D341Med (cell line): ENCODE results near the gene NDUFA1.
A peak's percentile ranks its signal among the peaks of the same experiment; 100 is the strongest.
"Not testable (repeated sequence)": the region's sequence is repeated elsewhere in the genome, so short reads cannot be mapped to it uniquely, and the experiment has no call there.

Source experiments
- DNase-seq: peaks from one replicate; pipeline ENCODE4 v3.0.0; 2012; ENCODE audit warnings: low spot score

Gene NDUFA1

DNA sequence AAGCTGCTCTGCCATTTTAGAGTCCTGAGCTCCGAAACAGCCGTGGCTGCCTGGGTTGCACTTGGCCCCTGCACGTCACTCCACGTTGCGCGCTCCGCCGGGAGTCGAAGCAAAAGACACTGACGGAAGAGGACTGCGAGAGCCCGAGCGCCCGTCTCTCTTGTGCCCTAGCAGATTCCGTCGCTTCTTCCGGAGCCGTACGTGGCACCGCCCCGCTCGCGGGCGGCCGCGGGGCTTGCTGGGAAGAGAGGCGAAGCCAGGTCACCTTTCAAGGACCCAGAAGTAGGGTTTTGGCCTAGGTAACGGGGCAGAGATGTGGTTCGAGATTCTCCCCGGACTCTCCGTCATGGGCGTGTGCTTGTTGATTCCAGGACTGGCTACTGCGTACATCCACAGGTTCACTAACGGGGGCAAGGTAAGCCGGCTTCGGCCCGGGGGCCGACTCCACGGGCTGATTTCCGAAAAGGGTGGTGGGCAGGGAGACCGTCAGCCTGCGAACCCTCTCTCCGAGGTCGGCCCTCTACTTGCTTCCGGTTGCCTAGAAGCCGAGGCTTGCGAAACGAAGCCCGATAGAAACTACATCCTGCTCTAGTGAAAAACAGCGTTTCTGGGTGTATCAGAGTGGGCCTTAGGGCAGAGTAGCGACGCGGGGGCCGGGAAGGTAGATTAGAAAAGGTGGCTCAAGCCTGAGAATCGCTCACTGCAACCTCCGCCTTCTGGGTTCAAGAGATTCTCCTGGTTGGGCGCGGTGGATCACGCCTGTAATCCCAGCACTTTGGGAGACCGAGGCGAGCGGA is at the start of gene NDUFA1, which contains the start of gene RNF113A:
Gene NDUFA1 (plus strand): TSS at position 234 of the 797 bp plus-strand sequence. CDS start 80 bp downstream, at position 314.
Gene RNF113A (minus strand): TSS at position 135 of the 797 bp plus-strand sequence. CDS start 120 bp downstream, at position 15.
- DNase-seq = peak; percentile 86

DNA sequence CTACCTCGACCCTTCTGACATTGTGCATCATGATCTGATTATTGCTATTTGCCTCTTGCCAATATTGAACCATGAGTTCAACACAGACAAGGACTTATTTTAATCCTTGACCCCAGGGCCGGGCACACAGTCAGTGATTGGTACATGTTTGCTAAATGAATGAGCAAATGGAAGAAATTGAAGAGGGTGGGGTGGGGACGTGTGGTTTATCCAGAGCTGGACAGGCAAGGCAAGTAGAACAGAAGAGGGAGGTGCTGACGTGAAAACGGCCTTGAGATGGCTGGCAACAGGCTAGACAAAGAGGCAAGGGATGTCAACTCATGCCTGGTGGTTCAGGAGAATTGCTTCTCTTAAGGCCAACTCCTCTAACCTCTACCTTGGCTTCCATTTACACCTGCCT is 47.4 kb upstream of the NDUFA1 start:
- not testable (repeated sequence) for DNase-seq

DNA sequence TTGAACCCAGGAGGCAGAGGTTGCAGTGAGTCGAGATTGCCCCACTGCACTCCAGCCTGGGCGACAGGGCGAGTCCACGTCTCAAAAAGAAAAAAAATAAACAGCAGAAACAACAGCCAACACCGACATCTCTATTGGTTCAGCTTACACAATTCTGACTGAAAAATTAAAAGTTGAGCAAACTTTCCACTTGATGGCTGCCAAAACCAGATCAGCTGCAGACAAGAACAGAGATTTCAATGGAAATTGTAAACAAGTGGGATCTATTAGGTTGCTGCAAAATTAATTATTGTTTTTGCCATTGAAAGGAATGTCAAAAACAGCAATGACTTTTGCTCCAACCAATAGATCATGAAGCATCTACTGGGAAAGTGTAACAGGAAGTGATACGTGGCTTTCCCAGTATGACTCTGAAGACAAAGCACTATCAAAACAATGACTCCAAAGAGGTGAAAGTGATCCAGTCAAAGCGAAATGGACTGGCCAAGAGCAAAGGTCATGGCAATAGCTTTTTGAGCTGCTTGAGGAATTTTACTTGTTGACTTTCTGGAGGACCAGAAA is 45.2 kb upstream of the NDUFA1 start:
- no peak for DNase-seq

DNA sequence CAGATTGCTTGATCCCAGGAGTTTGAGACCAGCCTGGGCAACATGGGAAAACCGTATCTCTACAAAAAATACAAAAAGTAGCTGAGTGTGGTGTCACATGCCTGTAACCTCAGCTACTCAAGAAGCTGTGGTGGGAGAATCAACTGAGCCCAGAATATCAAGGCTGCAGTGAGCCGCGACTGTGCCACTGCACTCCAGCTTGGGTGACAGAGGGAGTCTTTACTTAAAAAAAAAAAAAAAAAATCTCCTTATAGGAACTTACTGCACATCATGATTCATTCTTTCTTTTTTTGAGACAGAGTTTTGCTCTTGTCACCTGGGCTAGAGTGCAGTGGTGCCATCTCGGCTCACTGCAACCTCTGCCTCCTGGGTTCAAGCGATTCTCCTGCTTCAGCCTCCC is 43.2 kb upstream of the NDUFA1 start:
- no peak for DNase-seq

DNA sequence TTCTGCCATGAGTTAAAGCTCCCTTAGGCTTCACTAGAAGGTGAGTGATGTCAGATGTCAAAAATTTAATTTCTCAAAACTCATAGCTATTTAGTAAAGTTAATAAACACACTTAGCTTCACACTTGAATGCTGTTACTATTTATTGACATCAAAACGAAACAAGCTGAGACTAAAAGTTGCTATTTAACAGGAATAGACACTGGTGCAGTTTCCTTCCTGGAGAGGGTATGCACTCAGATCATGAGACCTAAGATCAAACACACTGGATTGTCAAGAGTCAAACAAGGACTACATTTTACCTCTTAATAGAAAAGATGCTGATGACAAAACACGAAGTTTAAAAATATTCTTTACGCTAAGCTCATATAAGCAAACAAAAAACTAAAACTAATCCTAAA is 37.7 kb upstream of the NDUFA1 start:
- DNase-seq = no peak

DNA sequence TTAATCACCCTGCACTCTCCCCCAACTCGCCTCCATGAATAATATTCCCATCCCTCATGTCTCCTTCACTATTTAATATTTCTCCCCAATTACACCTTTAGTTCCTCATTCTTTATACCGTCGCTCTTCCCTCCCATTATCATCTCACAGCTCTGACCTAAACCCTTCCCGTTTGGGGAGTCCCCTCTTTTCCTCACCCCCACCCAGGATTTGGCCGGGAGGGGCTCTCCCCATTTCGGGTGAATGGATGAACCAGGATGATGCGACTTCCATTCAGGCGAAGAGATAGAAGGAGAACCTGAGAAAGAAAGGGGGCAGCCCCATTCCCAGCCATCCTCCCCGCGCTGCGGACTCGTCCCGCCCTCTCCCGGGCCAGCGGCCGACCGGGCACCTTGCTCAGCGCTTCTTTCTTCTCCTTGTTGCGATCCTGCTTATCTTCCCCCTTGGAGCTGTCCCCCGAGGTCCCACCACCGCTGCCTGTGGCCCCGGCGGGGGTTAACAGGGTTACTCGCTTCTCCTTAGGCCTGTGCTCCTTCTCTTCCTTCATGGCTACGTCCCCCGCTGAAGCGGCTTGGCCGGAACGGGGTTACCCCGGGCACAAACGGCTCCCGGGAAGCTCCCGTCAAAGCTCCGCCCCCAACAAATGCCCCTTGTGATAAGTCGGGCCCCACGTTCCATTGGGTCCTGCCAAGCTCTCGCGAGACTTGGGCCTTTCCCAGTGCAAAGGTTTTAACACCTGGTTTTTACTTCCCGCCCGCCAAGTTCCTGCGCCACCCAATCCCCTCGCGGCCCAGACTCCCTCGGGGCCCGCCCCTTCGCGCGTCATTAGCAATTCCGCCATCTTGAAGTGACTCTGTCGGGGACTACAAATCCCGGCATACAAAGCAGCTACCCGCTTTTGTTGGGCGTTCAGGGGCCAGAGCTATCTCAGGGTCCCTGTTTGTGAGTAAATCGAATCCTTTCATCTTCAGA is 19.0 kb upstream of the NDUFA1 start, which contains the start of gene UPF3B:
Gene UPF3B (minus strand): TSS at position 582 of the 972 bp plus-strand sequence. CDS start 35 bp downstream, at position 547.
- DNase-seq = peak; percentile 93

DNA sequence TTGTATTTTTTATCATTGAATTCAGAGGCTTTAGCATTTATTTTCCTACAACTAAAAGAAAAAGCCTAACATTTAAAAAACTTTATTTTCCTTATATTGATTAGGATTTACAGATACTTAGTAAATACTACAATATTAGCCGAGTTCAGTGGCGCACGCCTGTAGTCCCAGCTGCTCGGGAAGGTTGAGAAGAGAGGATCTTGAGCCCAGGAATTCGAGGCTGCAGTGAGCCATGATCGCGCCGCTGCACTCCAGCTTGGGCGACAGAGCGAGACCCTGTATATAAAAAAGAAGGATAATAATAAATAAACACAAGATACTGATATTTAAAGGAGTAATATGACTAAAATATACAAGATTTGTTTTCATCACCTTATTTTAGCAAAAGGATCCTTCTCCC is 18.2 kb upstream of the NDUFA1 start:
- DNase-seq = no peak

DNA sequence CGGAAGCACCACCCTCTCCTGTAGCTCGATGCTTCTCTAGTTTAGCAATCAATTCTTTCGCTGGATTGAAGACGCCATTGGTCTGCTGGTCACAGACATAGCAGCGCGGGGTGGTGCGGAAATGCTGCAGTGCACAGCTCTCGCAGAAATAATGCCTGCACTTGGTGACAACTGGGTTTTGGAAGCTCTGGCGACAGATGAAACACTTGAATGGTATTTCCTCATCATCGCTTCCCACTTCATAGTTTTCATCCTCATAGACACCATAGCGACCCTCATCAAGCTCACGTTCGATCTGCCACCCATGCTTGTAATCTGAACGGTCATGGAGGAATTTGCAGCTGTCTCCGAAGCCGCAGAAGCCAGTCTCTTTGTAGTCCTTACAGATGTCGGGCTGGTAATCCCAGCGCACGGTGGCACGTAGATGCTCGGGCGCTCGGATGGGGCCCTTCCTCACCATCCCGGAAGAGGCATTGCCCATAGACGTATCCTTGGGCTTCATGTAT is 953 bp upstream of the NDUFA1 start:
- peak; percentile 38 for DNase-seq

DNA sequence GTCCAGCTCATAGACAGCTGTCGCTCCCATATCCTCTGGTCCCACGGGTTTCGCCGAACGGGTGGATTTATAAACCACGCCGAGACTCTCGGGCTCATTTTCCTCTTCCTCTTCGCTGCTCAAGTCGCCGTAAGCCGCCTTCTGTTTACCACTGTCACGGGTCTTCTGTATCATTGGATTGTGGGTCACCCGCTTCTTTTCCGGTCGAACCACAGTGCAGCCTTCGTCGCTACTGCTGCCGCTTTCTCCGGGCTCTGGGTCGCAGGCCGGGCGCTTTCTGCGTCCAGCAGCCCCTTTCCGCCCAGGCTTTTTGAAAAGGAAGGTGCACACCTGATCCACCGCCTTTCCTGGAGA is 410 bp upstream of the NDUFA1 start:
- no peak for DNase-seq

DNA sequence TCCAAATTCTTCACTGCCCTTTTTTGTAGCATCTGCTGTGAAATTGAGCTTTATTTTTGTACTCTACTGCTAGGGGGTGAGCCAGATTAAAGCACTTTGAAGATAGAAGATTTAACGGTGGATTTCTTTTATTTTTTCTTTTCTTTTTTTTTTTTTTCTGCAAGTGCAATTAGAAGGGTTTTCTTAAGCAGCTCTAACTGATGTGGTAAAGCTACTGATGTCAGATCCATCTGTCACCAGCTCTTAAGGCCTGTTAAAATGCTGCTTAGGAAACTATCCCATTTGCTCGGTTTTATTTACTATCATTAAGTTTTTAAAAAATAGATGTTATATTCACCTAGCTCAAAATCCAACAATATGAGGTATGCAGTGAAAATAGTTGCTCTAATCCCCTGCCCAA is 7.1 kb downstream of the NDUFA1 start:
- DNase-seq = no peak

DNA sequence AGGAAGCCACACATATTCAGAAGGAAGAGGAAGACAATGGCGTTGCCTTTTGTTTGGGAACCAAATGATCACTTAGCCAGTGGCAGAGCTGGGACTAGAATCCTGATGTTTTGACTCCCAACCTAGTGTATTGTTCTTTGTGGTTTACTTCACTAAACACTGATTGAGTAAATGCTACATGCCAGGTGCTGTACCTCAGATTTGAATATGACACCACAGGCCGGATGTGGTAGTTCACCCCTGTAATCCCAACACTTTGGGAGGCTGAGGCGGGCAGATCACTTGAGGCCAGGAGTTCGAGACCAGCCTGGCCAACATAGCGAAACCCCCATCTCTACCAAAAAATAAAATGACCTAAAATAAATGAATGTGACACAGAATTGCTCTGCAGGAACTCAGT is 8.4 kb downstream of the NDUFA1 start:
- no peak for DNase-seq

DNA sequence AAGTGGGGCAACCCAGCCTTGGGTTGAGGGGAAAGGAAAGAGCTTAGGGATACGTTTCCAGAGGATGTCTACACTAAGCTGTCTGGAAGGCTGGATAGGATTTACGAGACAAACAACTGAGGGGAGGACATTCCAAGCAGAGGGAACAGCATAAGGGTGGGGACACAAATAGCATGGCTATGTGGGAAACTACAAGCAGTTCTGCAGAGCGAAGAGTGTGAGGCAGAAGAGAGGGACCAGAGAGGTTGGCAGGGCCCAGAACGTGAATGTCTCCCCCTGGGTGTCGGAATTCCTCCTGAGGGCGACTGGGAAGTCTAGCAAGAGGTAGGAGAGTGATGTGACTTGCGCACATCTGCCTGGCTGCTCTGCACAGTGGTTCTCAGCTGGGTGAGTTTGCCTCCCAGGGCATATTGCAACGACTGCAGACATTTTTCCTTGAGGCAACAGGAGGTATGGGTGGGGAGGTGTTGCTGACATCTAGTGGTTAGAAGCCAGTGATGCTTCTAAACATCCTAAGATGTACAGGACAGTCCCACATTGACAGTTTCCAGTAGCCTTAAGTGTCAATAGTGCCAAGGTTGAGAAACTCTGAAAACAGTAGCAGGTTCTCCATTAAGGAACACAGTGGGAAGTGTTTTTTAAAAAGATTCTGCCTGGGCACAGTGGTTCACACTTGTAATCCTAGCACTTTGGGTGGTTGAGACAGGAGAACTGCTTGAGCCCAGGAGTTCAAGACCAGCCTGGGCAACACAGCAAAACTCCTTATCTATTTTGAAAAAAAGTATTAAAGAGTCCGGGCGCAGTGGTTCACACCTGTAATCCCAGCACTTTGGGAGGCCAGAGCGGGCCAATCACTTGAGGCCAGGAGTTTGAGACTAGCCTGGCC is 9.2 kb downstream of the NDUFA1 start:
- DNase-seq = peak; percentile 66

DNA sequence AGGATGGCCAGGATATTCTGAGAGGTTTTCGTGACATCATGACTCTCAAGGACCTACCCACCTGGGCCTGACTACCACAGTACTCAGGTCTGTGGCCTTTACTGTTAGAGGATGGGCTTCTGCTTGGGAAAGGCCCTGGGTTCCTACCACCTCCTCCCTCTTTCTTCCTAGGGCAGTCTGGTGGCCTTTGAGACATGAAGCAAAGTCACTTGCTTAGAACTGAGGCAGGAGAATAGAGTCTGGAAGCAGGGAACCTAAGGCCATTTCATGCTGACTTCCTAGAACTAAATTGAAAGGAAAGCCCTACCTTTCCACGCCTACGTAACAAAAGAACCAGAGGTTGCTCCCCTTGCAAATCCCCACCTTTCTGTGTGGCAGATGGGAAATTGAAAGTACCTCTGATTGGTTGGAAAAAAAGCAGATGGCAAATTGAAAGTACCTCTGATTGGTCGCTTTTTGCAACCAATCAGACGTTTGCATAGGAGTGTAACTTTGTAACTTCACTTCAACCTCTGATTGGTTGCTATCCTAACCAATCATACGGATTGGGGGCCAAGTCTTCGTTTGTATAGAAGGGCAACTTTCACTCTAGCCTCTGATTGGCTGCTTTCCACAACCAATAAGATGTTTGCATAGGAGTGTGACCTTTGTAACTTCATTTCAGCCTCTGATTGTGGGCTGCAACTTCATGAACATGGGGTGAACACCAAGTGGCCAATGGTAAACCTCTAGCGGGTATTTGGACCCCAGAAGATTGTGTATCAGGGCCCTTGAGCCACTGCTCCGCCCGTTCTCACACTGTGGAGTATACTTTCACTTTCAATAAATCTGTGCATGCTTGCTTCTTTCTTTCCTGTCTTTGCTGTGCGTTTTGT is 14.2 kb downstream of the NDUFA1 start:
- no peak for DNase-seq

DNA sequence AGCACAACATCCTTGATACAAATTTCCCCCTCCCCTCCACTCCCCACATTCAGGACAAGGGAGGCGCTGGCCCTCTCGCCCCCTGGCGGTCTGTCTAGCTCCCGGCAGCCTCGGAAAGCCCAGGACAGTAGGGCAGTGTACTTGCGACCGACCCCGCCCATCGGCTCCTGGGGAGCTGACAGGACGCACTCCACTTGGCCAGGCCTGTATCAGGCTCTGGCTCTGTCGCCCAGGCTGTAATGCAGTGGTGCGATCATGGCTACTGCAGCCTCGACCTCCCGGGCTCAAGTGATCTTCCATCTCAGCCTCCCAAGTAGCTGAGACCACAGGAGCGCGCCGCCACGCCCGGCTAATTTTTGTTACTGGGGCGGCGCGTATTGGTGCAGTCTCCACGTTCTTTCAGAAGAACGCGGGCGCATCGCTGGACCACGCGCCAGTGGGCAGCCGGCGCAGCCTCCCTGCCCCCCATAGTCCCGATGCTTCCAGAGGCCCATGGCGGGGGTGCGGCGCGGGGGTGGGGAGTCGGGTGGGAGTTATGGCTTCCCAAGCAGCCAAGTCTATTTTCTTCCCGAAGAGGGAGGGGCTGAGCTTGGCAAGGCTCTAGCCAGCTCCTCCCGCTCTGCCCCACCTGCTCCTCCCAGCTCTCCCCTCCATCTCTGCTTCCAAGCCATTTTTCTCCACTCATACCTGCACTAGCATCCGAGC is 16.2 kb downstream of the NDUFA1 start:
- peak; percentile 77 for DNase-seq

DNA sequence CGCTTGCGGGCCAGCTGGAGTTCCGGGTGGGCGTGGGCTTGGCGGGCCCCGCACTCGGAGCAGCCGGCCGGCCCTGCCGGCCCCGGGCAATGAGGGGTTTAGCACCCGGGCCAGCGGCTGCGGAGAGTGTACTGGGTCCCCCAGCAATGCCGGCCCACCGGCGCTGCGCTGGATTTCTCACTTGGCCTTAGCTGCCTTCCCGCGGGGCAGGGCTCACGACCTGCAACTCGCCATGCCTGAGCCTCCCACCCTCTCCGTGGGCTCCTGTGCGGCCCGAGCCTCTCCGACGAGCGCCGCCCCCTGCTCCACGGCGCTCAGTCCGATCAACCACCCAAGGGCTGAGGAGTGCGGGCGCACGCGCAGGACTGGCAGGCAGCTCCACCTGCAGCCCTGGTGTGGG is 19.0 kb downstream of the NDUFA1 start:
- not testable (repeated sequence) for DNase-seq

DNA sequence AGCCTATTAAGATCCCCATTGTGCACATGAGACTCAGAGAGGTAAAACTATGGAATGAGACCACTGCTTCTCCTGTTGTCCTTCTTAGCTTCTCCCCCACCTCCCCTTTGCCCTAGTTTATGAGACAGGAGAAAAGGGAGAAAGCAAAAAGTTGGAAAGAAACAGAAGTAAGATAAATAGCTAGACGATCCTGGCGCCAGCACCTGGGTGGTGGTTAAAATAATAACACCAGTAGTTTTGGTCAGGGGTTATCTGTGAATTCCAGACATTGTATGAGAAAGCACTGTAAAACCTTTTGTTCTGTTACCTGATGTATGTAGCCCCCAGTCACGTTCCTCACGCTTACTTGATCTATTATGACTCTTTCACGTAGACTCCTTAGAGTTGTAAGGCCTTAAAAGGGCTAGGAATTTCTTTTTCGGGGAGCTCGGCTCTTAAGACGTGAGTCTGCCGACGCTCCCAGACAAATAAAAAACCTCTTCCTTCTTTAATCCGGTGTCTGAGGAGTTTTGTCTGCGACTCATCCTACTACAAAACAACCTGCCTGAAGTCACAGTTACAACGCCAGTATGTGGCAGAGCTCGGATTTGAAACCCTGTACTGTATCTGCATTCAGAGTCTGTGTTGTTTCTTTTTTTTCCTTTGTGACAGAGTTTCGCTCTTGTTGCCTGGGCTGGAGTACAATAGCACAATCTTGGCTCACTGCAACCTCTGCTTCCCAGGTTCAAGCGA is 20.5 kb downstream of the NDUFA1 start:
- not testable (repeated sequence) for DNase-seq

DNA sequence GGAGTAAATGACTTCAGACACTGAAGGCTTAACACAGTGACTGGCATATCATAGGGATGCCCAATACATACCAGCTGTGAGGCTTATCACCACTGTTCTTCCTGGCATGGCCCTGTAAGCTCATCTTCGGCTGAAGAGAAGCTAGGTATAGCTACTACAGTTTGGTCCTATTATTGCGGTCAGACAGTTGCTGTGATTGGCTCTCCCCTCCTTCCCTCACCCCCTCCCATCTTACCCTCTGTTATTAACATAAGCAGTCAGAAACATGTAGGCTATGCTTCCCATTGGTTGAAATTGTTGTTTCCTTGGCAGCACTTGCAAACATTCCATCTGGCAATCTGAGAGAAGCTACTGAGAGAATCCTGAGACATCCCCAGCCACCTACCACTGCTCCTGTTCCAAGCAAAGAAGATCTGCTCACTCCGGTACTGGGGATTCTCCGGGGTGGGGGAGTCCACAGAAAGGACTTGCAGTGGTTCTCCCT is 24.3 kb downstream of the NDUFA1 start, which contains the start of gene AKAP14:
Gene AKAP14 (plus strand): TSS at position 51 of the 484 bp plus-strand sequence. CDS start 7,331 bp downstream, outside the sequence.
- DNase-seq = peak; percentile 40

DNA sequence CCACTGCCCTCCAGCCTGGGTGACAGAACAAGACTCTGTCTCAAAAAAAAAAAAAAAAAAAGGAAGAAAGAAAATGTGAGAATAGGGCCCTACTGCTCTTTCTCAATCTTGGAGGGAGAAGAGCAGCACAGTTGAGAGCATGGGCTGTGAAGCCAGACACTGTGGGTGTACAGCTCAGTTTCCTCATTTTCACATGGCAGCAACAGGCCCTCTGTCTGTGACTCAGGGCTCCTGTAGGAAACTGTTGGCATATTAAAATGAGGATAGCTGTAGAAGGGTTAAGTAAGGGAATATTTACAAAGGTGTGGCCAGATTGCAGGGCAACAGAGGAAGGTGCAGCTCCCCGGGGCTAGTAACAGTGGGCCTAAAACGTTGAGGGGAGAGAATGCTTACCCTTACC is 27.5 kb downstream of the NDUFA1 start:
- DNase-seq = no peak
